WI38 (cell line): ENCODE measurements around the gene SLC24A3.
A peak's percentile ranks its signal among the peaks of the same experiment; 100 is the strongest.

ENCODE experiments used
- H3K4me3 ChIP-seq: 2 replicates; pipeline ENCODE4 v1.5.1; 2011; ENCODE audit warnings: low read depth, mild to moderate bottlenecking, control low read depth, low read length
- CTCF ChIP-seq: IDR thresholded peaks from 2 replicates; pipeline ENCODE4 v1.5.1; 2012; ENCODE audit warnings: low read depth, mild to moderate bottlenecking, control low read depth, low read length

Gene SLC24A3

GRCh38 chr20:19653327-19653726 is 440.9 kb downstream of the SLC24A3 start:
- no peak for TF ChIP-seq CTCF

GRCh38 chr20:19654921-19655320 is 442.5 kb downstream of the SLC24A3 start:
- no peak for TF ChIP-seq CTCF

More at GRCh38 chr20:19653327-19653726, 440.9 kb downstream of the SLC24A3 start:
- no peak overlapping the region for H3K4me3 ChIP-seq

GRCh38 chr20:19658137-19658536 is 445.7 kb downstream of the SLC24A3 start:
- no peak overlapping the region for H3K4me3 ChIP-seq
- TF ChIP-seq CTCF: no peak

More at GRCh38 chr20:19654921-19655320, 442.5 kb downstream of the SLC24A3 start:
- H3K4me3 ChIP-seq: no peak overlapping the region

- H3K4me3 ChIP-seq: no peak overlapping the region
- TF ChIP-seq CTCF: no peak
Measured at GRCh38 chr20:19659448-19659847, 447.0 kb downstream of the SLC24A3 start.

- H3K4me3 ChIP-seq: no peak overlapping the region
- TF ChIP-seq CTCF: no peak
Measured at GRCh38 chr20:19660808-19661378, 448.5 kb downstream of the SLC24A3 start.

- no peak overlapping the region for H3K4me3 ChIP-seq
- peak; percentile 99 for TF ChIP-seq CTCF
Measured at GRCh38 chr20:19661717-19662636, 449.5 kb downstream of the SLC24A3 start.

- H3K4me3 ChIP-seq: no peak overlapping the region
- TF ChIP-seq CTCF: no peak
Measured at GRCh38 chr20:19662637-19662995, 450.2 kb downstream of the SLC24A3 start.
